ENCODE results near the gene PADI2. TPM values are rescaled to one million over a fixed set of nuclear protein-coding genes. Genes with fewer than 3 reads are reported as not detected.

The PADI2 gene
- total and polyA plus RNA-seq, 2 of the 8 experiments (the other 6 are each of a cell fraction or from before 2014, with no cell fraction given): 1.6 to 7.5 TPM

DNA sequence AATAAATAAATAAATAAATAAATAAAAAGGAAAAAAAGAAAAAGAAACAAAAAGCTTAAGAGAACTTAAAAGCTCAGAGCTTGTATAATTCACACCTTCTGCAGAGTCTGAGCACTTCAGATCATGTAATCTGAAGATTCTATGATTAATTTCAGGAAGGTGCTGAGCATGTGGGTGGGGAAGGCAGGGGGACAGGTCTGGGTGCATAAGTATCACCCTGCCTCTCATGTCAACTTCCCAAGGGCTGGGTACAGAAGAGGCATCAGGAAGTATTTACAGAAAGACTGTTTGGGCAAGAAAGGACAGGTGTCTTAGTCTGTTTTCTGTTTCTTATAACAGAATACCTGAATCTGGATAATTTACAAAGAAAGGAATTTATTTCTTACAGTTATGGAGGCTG, 20.4 kb upstream of the PADI2 start:
- H3K4me2 ChIP-seq (ENCODE audit: insufficient read depth in 1 of 2, low read depth in 2 of 2, low read length in 2 of 2): no peak overlapping the region
- no peaks in the 10 kb centered on the region for H4K20me1 ChIP-seq (replicated peaks in 1 of 2; ENCODE audit: control insufficient read depth in 1 of 2, insufficient read depth in 2 of 2, low read length in 2 of 2)
- peaks cover 0 to 3% (median 0%) of the 10 kb centered on the region in 4 experiments; a peak in 1 of 7 replicates for H3K4me1 ChIP-seq (replicated peaks in 1 of 4; ENCODE audit: control insufficient read depth in 3 of 4, insufficient read depth in 4 of 4, low read length in 3 of 4)
- H2AFZ ChIP-seq (ENCODE audit: low read length): no peak overlapping the region
- H2BK5ac ChIP-seq (ENCODE audit: low read depth, low read length): no peak overlapping the region
- no peak overlapping the region for H3K4me3 ChIP-seq (ENCODE audit: extremely low read depth in 1 of 4, insufficient read depth in 2 of 4, low read depth in 3 of 4, low read length in 4 of 4)
- H2BK120ac ChIP-seq (replicated peaks; ENCODE audit: low read depth, low read length): no peak overlapping the region
- H3K9me3 ChIP-seq (ENCODE audit: insufficient read depth in 2 of 2, low read depth in 1 of 2, low read length in 1 of 2): peaks cover 0 to 4% of the 10 kb centered on the region in 2 experiments; a peak in 1 of 4 replicates
- no peaks in the 10 kb centered on the region for H3K36me3 ChIP-seq (ENCODE audit: control insufficient read depth in 2 of 4, insufficient read depth in 4 of 4, low read length in 3 of 4)
- H3K27ac ChIP-seq (ENCODE audit: low read depth, low read length): no peak overlapping the region
- no peak overlapping the region for H2BK15ac ChIP-seq (ENCODE audit: low read length)
- POLR2A ChIA-PET (ENCODE audit: partially characterized antibody): no interaction called here
- no peak for DNase-seq (ENCODE audit: low read depth in 1 of 2, low spot score in 2 of 2)
- CTCF ChIA-PET (ENCODE audit: partially characterized antibody): interaction anchor here (0.6 to 3.6 kb wide), 3 partner anchors 14 to 77 kb away, joined by 4 to 33 read pairs (median 8); no protein-coding TSS in a partner anchor
- H3K56ac ChIP-seq (replicated peaks; ENCODE audit: insufficient read length, low read depth, low read length): no peak overlapping the region
- H4K91ac ChIP-seq (replicated peaks; ENCODE audit: insufficient read length, low read length): no peak overlapping the region
- no peaks in the 10 kb centered on the region for H3K79me1 ChIP-seq (ENCODE audit: low read depth, low read length)
- H4K5ac ChIP-seq (ENCODE audit: insufficient read length, low read depth, low read length): no peak overlapping the region
- FAIRE-seq: no peak
- H3K27me3 ChIP-seq (replicated peaks in 1 of 4; ENCODE audit: control insufficient read depth in 3 of 4, extremely low read depth in 1 of 4, insufficient read depth in 3 of 4, low read length in 3 of 4): no peaks in the 10 kb centered on the region
- H3K23me2 ChIP-seq (ENCODE audit: low read depth, low read length): no peaks in the 10 kb centered on the region; the same call in 1 of the 2 replicates
- H2BK12ac ChIP-seq (ENCODE audit: low read depth, low read length): no peak overlapping the region
- H4K8ac ChIP-seq (ENCODE audit: extremely low read depth, insufficient read depth, low read length): no peak overlapping the region
- H3K4ac ChIP-seq (replicated peaks; ENCODE audit: insufficient read length, low read depth, low read length): no peak overlapping the region
- H2BK20ac ChIP-seq (ENCODE audit: low read length): no peak overlapping the region
- H3K18ac ChIP-seq (ENCODE audit: extremely low read depth, low read length): no peak overlapping the region
- no peak overlapping the region for H3K9ac ChIP-seq (replicated peaks in 1 of 4; ENCODE audit: extremely low read depth in 1 of 4, low read depth in 3 of 4, low read length in 3 of 4)
- H2AK5ac ChIP-seq (ENCODE audit: low read depth, low read length): no peak overlapping the region
- H3K23ac ChIP-seq (ENCODE audit: insufficient read length): no peak overlapping the region
- no peaks in the 10 kb centered on the region for H3K79me2 ChIP-seq (ENCODE audit: control insufficient read depth in 1 of 2, insufficient read depth in 2 of 2, low read length in 2 of 2)
- no peak overlapping the region for H3K14ac ChIP-seq (ENCODE audit: insufficient read length)
- TF ChIP-seq SP1 (IDR thresholded peaks at IDR 0.05; ENCODE audit: low read depth, low read length): no peak
- TF ChIP-seq BACH1 (IDR thresholded peaks at IDR 0.05; ENCODE audit: low read length): no peak
- no peak for TF ChIP-seq CTBP2 (IDR thresholded peaks at IDR 0.05; ENCODE audit: borderline replicate concordance, insufficient read depth, insufficient read length, low read length)
